ENCODE results near the gene TMPRSS13.

Gene TMPRSS13

DNA sequence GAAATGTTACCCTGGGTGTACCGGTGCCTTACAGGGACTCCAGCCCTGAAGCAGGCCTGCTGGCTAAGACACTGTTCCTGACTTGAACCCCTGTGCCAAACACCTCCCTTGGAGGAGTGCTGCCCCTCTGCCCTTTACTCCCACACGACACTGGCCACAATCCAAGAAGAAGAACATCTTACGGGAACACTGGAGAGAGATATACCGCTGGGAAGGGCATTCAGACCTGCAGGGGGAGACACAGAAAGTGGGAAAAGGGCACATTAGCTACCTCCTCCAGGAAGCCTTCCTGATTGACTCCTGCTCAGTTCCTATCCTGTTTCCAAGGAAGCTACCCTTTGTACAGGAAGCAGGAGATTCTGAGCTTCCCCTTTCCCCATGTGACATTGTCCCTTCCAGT is 18.7 kb downstream of the TMPRSS13 start:
- no peak for FAIRE-seq

DNA sequence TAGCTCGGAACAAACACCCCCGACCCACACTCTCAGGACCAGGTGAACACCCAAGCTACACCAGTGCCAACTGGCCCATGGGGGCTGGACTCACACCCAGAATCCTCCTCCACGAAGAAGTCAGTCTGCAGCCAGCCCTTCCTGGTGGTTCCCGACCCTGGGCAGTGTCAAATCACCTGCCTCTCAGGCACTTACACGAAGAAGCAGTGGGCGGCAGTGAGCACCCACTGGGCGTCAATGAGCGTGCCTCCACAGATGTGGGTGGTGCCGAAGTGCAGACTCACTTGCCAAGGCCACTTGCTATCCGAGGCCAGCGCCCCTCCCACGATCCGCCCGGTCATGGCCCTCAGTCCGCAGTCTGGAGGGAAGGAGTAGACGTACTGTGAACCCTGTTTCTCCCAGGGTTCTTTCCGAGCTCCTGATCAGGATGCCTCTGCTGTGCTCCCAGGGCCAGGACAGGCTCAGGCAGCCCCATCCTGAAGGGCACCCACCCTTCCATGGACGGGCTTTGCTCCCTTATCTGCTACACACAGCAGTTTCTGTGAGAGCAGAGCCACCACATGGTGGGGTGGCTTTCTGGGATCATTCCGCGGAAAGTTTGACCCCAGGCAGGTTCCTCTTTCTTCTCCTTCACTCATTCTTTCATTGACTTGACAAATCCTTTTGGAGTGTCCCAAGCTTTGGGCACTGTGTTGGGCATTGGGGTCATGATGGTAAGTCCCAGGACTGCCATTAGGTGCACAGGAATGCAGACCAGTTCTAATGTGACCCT is 19.4 kb downstream of the TMPRSS13 start:
- FAIRE-seq, result no peak

- FAIRE-seq, result no peak
These were observed 20.1 kb downstream of the TMPRSS13 start for GRCh38 chr11:117908959-117909610.

DNA sequence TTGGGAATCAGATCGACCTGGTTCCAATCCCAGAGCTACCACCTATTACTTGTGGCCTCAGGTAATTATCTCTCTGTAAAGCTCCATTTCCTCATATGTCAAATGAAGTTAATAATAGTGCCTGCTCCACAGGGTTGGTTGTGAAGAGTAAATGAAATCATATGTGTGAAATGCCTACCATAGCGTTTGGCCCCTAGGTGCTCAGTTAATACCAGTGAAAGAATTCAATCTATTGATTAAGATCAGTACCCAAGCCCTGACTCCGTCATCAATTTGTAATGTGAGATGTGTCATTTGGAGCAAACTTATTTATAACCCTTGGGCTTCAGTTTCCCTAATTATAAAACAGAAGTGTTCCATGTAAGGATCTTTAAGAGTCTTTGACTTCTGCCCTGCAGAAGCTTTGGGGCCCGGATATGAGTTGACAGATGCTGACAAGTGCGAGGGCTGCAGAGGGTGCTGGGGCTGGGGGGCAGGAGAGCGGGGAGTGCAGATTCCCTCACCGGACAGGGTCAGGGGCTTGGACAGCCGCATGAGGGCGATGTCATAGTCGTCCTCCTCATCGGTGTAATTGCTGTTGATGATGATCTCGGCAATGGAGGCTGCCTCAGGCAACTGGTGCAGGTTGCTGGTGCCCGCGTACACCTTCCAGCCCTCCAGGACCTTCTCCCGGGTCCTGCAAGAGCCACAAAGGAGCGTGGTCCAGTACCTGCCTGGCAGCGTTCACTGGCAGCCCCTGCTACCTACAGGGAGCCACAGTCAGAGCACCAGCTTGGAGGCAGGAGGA is 20.9 kb downstream of the TMPRSS13 start:
- FAIRE-seq, result peak; percentile 93

- FAIRE-seq, result no peak
These were observed 21.7 kb downstream of the TMPRSS13 start for GRCh38 chr11:117907276-117908108.

DNA sequence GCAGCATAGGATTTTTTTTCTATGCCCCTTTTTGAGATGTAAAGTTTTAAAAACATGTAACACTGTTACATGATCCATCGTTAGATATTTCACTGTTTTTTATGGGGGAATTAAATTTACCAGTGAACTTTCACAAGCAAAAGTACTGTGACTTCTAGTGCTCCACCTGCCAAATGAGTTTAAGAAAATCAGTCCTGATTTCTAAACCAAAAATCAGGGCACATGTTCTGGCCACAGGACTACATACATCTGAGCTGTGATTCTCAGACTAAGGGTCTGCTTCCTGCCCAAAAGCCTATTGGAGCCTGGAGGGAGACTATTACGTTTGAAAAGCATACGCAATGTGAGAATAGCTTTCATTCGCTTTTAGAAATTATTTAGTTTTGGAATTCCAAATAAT is 22.5 kb downstream of the TMPRSS13 start:
- FAIRE-seq, result no peak

GRCh38 chr11:117906126-117906525 is 23.1 kb downstream of the TMPRSS13 start:
- no peak for FAIRE-seq

DNA sequence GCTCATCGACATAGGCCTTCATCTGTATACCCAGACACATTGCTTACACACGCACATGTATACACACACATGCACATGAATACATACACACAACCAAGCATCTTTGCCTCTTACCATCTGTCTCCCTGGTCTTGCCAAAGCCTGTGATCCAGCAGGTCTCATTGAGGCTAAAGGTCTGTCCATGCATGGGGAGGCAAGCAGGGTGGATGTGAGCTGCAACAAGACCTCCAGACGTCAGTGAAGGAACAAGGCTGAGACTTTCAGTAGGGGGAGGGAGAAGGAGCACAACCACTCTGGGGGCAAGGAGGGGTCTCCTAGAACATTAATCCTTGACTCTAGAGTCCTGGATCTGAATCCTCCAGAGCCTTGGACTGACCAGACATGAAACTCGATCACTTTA is 23.7 kb downstream of the TMPRSS13 start:
- FAIRE-seq, result no peak

GRCh38 chr11:117903505-117904382 is 25.5 kb downstream of the TMPRSS13 start:
- FAIRE-seq, result no peak

GRCh38 chr11:117902001-117902845 is 27.0 kb downstream of the TMPRSS13 start:
- no peak for FAIRE-seq

GRCh38 chr11:117901601-117902000 is 27.6 kb downstream of the TMPRSS13 start:
- no peak for FAIRE-seq

DNA sequence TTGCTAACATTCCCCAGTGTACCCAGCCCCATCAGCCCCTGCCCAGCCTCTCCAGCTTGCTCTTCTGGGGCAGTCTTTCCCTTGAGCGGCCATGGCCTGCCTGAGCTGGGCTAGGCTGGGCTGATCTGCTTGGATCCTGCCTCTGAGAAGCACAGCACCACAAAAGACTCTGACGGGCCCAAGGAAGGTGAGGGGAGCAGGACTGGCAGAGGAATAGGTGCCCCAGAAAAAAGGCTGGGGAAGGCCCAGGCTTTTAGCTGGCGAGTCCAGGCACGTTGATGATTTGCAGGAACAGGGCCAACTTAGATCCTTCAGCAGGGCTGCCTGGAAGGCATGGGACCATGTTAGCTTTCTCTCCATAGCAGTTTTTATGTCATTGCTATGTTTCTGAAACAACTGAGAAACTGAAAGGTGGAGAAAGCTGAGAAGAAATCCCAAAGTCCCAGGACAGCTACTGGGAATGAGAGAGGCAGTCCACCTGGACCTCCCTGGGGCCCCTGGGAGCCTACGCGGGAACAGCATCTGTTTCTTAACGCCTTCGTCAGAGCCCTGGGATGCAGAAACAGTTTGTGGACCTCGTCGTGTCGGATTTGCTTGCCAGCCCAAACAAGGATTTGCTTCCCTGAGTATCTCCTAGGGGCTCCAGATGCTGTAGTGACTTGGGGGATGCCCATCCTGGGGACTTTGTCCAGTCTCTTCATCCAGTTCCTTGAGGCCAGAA is 28.3 kb downstream of the TMPRSS13 start:
- no peak for FAIRE-seq

DNA sequence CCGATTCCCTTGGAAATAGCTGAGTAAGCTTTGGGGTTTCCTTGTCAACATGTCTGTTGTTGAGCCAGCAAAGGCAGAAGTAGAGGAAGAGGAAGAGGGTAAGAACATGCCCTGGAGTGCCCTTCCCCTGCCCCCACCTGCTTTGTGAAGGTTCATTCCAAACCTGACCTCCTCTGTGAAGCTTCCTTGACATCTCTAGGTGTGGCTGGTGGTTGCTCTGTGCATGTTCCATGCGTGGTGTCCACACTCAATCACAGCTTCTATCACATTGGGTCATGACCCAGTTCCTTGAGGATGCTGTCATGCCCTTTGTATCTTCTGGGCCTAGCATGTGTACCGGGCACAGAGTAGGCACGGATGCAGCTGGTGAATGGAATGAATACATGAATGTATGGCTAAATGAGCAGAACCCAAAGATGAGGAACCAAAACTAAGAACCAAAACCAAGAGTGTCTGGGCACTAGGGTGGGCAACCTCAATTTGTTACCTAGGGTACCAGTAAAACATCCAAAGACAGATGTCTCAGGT is 29.0 kb downstream of the TMPRSS13 start:
- no peak for FAIRE-seq

GRCh38 chr11:117898059-117898458 is 31.1 kb downstream of the TMPRSS13 start:
- no peak for FAIRE-seq

DNA sequence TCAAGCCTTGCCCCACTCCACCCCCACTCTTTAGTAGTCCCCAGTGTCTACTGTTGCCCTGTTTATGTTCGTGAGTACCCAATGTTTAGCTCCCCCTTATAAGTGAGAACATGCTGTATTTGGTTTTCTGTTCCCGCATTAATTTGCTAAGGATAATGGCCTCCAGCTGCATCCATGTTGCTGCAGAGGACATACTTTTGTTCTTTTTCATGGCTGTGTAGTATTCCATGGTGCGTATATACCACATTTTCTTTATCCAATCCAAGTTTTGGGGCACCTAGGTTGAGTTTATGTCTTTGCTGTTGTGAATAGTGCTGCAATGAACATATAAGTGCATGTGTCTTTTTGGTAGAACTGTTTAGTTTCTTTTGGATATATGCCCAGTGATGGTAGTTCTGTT is 36.6 kb downstream of the TMPRSS13 start:
- FAIRE-seq, result no peak

DNA sequence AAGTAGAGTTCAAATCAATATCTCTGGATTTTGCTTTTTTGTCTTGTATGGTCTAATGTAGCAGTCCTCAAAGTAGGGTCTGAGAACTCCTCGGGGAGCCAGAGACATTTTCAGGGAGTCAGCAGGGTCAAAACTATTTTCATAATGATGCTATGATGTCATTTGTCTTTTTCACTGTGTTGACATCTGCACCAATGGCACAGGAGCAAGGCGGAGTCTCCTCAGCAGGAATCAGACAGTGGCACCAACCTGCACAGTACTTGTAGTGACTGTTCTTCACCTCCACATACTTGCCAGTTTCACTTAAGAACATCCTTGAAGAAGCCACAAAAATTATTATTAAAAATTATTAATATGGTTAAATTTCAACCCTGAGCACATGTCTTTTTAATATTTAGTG is 37.8 kb downstream of the TMPRSS13 start:
- FAIRE-seq, result no peak

DNA sequence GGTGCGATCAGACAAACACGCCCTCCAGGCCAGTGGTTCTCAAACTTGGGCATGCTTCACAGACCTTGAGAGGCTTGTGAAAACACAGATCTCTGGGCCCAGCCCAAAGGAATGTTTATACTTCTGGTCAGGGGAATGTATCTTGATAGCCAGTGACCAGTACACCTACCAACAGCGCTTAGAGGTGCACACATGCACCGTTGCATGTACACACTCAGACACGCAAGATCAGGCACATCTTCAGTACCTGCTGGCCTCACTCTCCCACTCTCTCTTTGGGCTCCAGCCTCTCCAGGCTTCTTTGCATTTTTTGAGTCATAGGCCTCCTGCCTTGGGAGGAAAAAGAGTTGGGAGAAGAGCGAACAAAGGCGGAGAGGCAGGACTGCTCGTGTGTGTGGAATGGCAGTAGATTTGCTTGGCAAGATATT is 41.0 kb downstream of the TMPRSS13 start:
- FAIRE-seq, result no peak

- no peak for FAIRE-seq
These were observed 41.6 kb downstream of the TMPRSS13 start for GRCh38 chr11:117887431-117888138.

GRCh38 chr11:117885777-117886176 is 43.4 kb downstream of the TMPRSS13 start:
- no peak for FAIRE-seq

Data from islet of Langerhans (tissue), 1 donor.